Colonic mucosa (tissue), 4 donors: Measurements from ENCODE around the gene PLEKHA6. TPM values are rescaled to one million over a fixed set of nuclear protein-coding genes. Genes with fewer than 3 reads are reported as not detected.

Experiments used
- DNase-seq: peaks from one replicate; pipeline ENCODE4 v3.0.0-alpha.2; 2020
- H3K27ac ChIP-seq: fragments of 200-600 bp; one replicate; pipeline ENCODE4 v1.8.0; 2021
- H3K27me3 ChIP-seq: fragments of 200-600 bp; one replicate; pipeline ENCODE4 v1.8.0; 2021
- H3K36me3 ChIP-seq: fragments of 200-600 bp; one replicate; pipeline ENCODE4 v1.8.0; 2021
- H3K4me1 ChIP-seq: fragments of 200-600 bp; one replicate; pipeline ENCODE4 v1.8.0; 2021; ENCODE audit warnings: mild to moderate bottlenecking
- H3K4me3 ChIP-seq: fragments of 200-600 bp; one replicate; pipeline ENCODE4 v1.8.0; 2021
- H3K9ac ChIP-seq, 2 donors: one replicate each; pipeline ENCODE4 v1.7.0; 2013; ENCODE audit warnings: control low read depth in 2 of 2, low read depth in 2 of 2, low read length in 2 of 2
- H3K9me3 ChIP-seq: fragments of 200-600 bp; one replicate; pipeline ENCODE4 v1.8.0; 2021
- CTCF ChIP-seq: fragments of 200-600 bp; IDR thresholded peaks from one replicate; pipeline ENCODE4 v1.8.0; 2022; ENCODE audit warnings: antibody characterized with exemption, mild to moderate bottlenecking
- intact Hi-C: fragments of 100-400 bp; cut with DNase I; formaldehyde crosslinking; loops from one replicate; pipeline ENCODE4 v1.14.1; 2022
- total RNA-seq, 2 donors: library from RNA; stranded (reverse); fragmentation: NEBNext Ultra II Directional in 1 of 2; extraction: Animal tissue kit (Norgen Biotek cat#: 25700) in 1 of 2; gene quantifications; one replicate each; pipeline ENCODE4 v1.2.1, GENCODE V29; 2021
- donor health status: healthy.
- donor health status: DM: no; HTN: no; CAD: no.
- donor health status: DM: no; HTN: no; CAD: no.

PLEKHA6 gene
- total RNA-seq, 2 donors from 2014 or later: 84.5 to 165 TPM

GRCh38 chr1:204232526-204232925 is 127.2 kb downstream of the PLEKHA6 start:
- H3K36me3 ChIP-seq: no peaks in the 10 kb centered on the region
- no peaks in the 10 kb centered on the region for H3K9me3 ChIP-seq
- no peak for TF ChIP-seq CTCF
- no peak for DNase-seq
- H3K27ac ChIP-seq: no peak overlapping the region
- H3K4me1 ChIP-seq: no peaks in the 10 kb centered on the region
- H3K9ac ChIP-seq: no peak overlapping the region
- intact Hi-C loops: no loop called here
- no peaks in the 10 kb centered on the region for H3K27me3 ChIP-seq
- H3K4me3 ChIP-seq: no peak overlapping the region

GRCh38 chr1:204230211-204230610 is 129.5 kb downstream of the PLEKHA6 start:
- no peak overlapping the region for H3K9ac ChIP-seq

GRCh38 chr1:204228896-204229295 is 130.8 kb downstream of the PLEKHA6 start:
- intact Hi-C loops: no loop called here
- Histone ChIP-seq H3K36me3 (no peaks in the 10 kb centered on the region), H3K9me3 (no peaks in the 10 kb centered on the region), H3K4me3 (no peak overlapping the region), H3K4me1 (no peaks in the 10 kb centered on the region), H3K9ac (no peak overlapping the region), H3K27ac (no peak overlapping the region), H3K27me3 (no peaks in the 10 kb centered on the region)
- DNase-seq: no peak
- TF ChIP-seq CTCF: no peak

More at GRCh38 chr1:204230211-204230610, 129.5 kb downstream of the PLEKHA6 start:
- Histone ChIP-seq H3K27ac (no peak overlapping the region), H3K4me1 (no peaks in the 10 kb centered on the region), H3K27me3 (no peaks in the 10 kb centered on the region), H3K9me3 (no peaks in the 10 kb centered on the region), H3K36me3 (no peaks in the 10 kb centered on the region), H3K4me3 (no peak overlapping the region)
- DNase-seq: no peak
- intact Hi-C loops: no loop called here
- no peak for TF ChIP-seq CTCF

GRCh38 chr1:204227996-204228785 is 131.5 kb downstream of the PLEKHA6 start:
- H3K4me3 ChIP-seq: no peak overlapping the region
- H3K27me3 ChIP-seq: no peaks in the 10 kb centered on the region
- H3K4me1 ChIP-seq: no peaks in the 10 kb centered on the region
- TF ChIP-seq CTCF: no peak
- no peaks in the 10 kb centered on the region for H3K9me3 ChIP-seq
- H3K36me3 ChIP-seq: no peaks in the 10 kb centered on the region
- DNase-seq: no peak
- no peak overlapping the region for H3K9ac ChIP-seq
- intact Hi-C loops: no loop called here
- H3K27ac ChIP-seq: no peak overlapping the region

- no peak overlapping the region for H3K9ac ChIP-seq
- intact Hi-C loops: no loop called here
- no peak overlapping the region for H3K27ac ChIP-seq
- DNase-seq: no peak
- no peak for TF ChIP-seq CTCF
- no peaks in the 10 kb centered on the region for H3K9me3 ChIP-seq
- H3K4me3 ChIP-seq: no peak overlapping the region
- H3K36me3 ChIP-seq: peaks cover 8% of the 10 kb centered on the region
- H3K4me1 ChIP-seq: no peaks in the 10 kb centered on the region
- no peaks in the 10 kb centered on the region for H3K27me3 ChIP-seq
Measured at GRCh38 chr1:204227351-204227750, 132.4 kb downstream of the PLEKHA6 start.
